ENCODE results near the gene LYRM1. TPM values are rescaled to one million over a fixed set of nuclear protein-coding genes. Genes with fewer than 3 reads are reported as not detected.
A peak's percentile ranks its signal among the peaks of the same experiment; 100 is the strongest.

LYRM1 gene
- total RNA-seq, 1 donor from 2014 or later = 24.1 TPM

- TF ChIP-seq EZH2 (IDR thresholded peaks at IDR 0.05; ENCODE audit: insufficient read depth, low read length) = no peak
- no peak for TF ChIP-seq CTCF (IDR thresholded peaks at IDR 0.05; ENCODE audit: insufficient read depth, low read depth, low read length)
- no peaks in the 10 kb centered on the region for H3K27me3 ChIP-seq (ENCODE audit: insufficient read depth, low read length)
- H4K20me1 ChIP-seq (ENCODE audit: insufficient read depth, low read length) = peaks cover 86% of the 10 kb centered on the region
- H3K4me3 ChIP-seq (ENCODE audit: insufficient read depth, low read depth, low read length) = no peak overlapping the region
- H3K4me2 ChIP-seq (ENCODE audit: low read length) = no peak overlapping the region
- FAIRE-seq = no peak
- no peak overlapping the region for H3K9ac ChIP-seq (ENCODE audit: low read length)
- Mint-ChIP-seq H3K4me1 (ENCODE audit: low read depth, unreplicated experiment) (peaks cover 36% of the 10 kb centered on the region), H3K27me3 (ENCODE audit: low read depth, unreplicated experiment) (no peaks in the 10 kb centered on the region), H3K4me3 (ENCODE audit: unreplicated experiment) (no peak overlapping the region), H3K36me3 (ENCODE audit: low read depth, unreplicated experiment) (peaks cover 6% of the 10 kb centered on the region), H3K9me3 (ENCODE audit: unreplicated experiment) (no peaks in the 10 kb centered on the region), H3K27ac (ENCODE audit: unreplicated experiment) (no peak overlapping the region)
- DNase-seq (ENCODE audit: low read depth) = peak; percentile 51
- H3K79me2 ChIP-seq (ENCODE audit: insufficient read depth, low read length) = peaks cover 99% of the 10 kb centered on the region
- no peaks in the 10 kb centered on the region for H3K9me3 ChIP-seq (ENCODE audit: insufficient read depth, low read depth, low read length)
- peaks cover 19% of the 10 kb centered on the region for H3K4me1 ChIP-seq (ENCODE audit: insufficient read depth, low read length)
- no peak overlapping the region for H2AFZ ChIP-seq (ENCODE audit: low read depth, low read length)
- no peak overlapping the region for H3K27ac ChIP-seq (ENCODE audit: low read depth, low read length)
- peaks cover 3% of the 10 kb centered on the region for H3K36me3 ChIP-seq (ENCODE audit: insufficient read depth, low read length)
These were observed 28.4 kb upstream of the LYRM1 start for GRCh38 chr16:20871941-20872815.

GRCh38 chr16:20873331-20873730, 27.2 kb upstream of the LYRM1 start:
- H3K4me1 Mint-ChIP-seq (ENCODE audit: low read depth, unreplicated experiment) = peaks cover 38% of the 10 kb centered on the region
- Histone ChIP-seq H3K4me3 (ENCODE audit: insufficient read depth, low read depth, low read length) (no peak overlapping the region), H3K9ac (ENCODE audit: low read length) (no peak overlapping the region), H3K9me3 (ENCODE audit: insufficient read depth, low read depth, low read length) (no peaks in the 10 kb centered on the region), H4K20me1 (ENCODE audit: insufficient read depth, low read length) (peaks cover 89% of the 10 kb centered on the region), H3K79me2 (ENCODE audit: insufficient read depth, low read length) (peaks cover 99% of the 10 kb centered on the region), H2AFZ (ENCODE audit: low read depth, low read length) (no peak overlapping the region), H3K27ac (ENCODE audit: low read depth, low read length) (no peak overlapping the region), H3K4me1 (ENCODE audit: insufficient read depth, low read length) (peaks cover 17% of the 10 kb centered on the region), H3K4me2 (ENCODE audit: low read length) (no peak overlapping the region), H3K27me3 (ENCODE audit: insufficient read depth, low read length) (no peaks in the 10 kb centered on the region), H3K36me3 (ENCODE audit: insufficient read depth, low read length) (peaks cover 3% of the 10 kb centered on the region)
- FAIRE-seq (no peak), DNase-seq (ENCODE audit: low read depth) (no peak)
- no peaks in the 10 kb centered on the region for H3K27me3 Mint-ChIP-seq (ENCODE audit: low read depth, unreplicated experiment)
- H3K9me3 Mint-ChIP-seq (ENCODE audit: unreplicated experiment) = no peaks in the 10 kb centered on the region
- H3K27ac Mint-ChIP-seq (ENCODE audit: unreplicated experiment) = no peak overlapping the region
- TF ChIP-seq CTCF (IDR thresholded peaks at IDR 0.05; ENCODE audit: insufficient read depth, low read depth, low read length) (no peak), EZH2 (IDR thresholded peaks at IDR 0.05; ENCODE audit: insufficient read depth, low read length) (no peak)
- H3K36me3 Mint-ChIP-seq (ENCODE audit: low read depth, unreplicated experiment) = peaks cover 3% of the 10 kb centered on the region
- no peak overlapping the region for H3K4me3 Mint-ChIP-seq (ENCODE audit: unreplicated experiment)

- Histone ChIP-seq H3K9me3 (ENCODE audit: insufficient read depth, low read depth, low read length) (no peaks in the 10 kb centered on the region), H2AFZ (ENCODE audit: low read depth, low read length) (no peak overlapping the region), H3K36me3 (ENCODE audit: insufficient read depth, low read length) (peaks cover 3% of the 10 kb centered on the region), H3K4me3 (ENCODE audit: insufficient read depth, low read depth, low read length) (no peak overlapping the region), H3K4me1 (ENCODE audit: insufficient read depth, low read length) (peaks cover 19% of the 10 kb centered on the region), H3K79me2 (ENCODE audit: insufficient read depth, low read length) (peaks cover 96% of the 10 kb centered on the region), H3K27ac (ENCODE audit: low read depth, low read length) (no peak overlapping the region), H3K27me3 (ENCODE audit: insufficient read depth, low read length) (no peaks in the 10 kb centered on the region), H4K20me1 (ENCODE audit: insufficient read depth, low read length) (peaks cover 94% of the 10 kb centered on the region), H3K9ac (ENCODE audit: low read length) (no peak overlapping the region), H3K4me2 (ENCODE audit: low read length) (no peak overlapping the region)
- Mint-ChIP-seq H3K27ac (ENCODE audit: unreplicated experiment) (no peak overlapping the region), H3K4me1 (ENCODE audit: low read depth, unreplicated experiment) (peaks cover 45% of the 10 kb centered on the region), H3K36me3 (ENCODE audit: low read depth, unreplicated experiment) (peaks cover 3% of the 10 kb centered on the region), H3K4me3 (ENCODE audit: unreplicated experiment) (no peak overlapping the region), H3K27me3 (ENCODE audit: low read depth, unreplicated experiment) (no peaks in the 10 kb centered on the region), H3K9me3 (ENCODE audit: unreplicated experiment) (no peaks in the 10 kb centered on the region)
- FAIRE-seq (peak; percentile 37), DNase-seq (ENCODE audit: low read depth) (peak; percentile 59)
- TF ChIP-seq EZH2 (IDR thresholded peaks at IDR 0.05; ENCODE audit: insufficient read depth, low read length) (no peak), CTCF (IDR thresholded peaks at IDR 0.05; ENCODE audit: insufficient read depth, low read depth, low read length) (no peak)
These were observed 26.4 kb upstream of the LYRM1 start for GRCh38 chr16:20874088-20874581.
